SK-N-SH (cell line): ENCODE measurements around the gene PLXNA4. TPM values are rescaled to one million over a fixed set of nuclear protein-coding genes. Genes with fewer than 3 reads are reported as not detected.

Experiments
- CTCF ChIA-PET: fragments of 300-600, 350-600 bp; formaldehyde crosslinking; extraction: SDS; loops from one replicate; lab custom pipeline; 2021; lab: Yijun Ruan, JAX
- POLR2A ChIA-PET: fragments of 350-600 bp; sonication (Branson Sonifier 250); formaldehyde crosslinking; extraction: SDS; loops from one replicate; lab custom pipeline; 2020; ENCODE audit warnings: antibody characterized with exemption, inconsistent platforms; lab: Yijun Ruan, JAX
- DNase-seq: peaks from one replicate; pipeline ENCODE4 v3.0.0; 2012
- H2AFZ ChIP-seq: fragments of 200-600 bp; sonication (generic); 2 replicates; pipeline ENCODE4 v1.8.1; 2016; ENCODE audit warnings: antibody characterized with exemption, mild to moderate bottlenecking, low read depth
- H3F3A ChIP-seq: fragments of 200-600 bp; sonication (generic); replicated peaks from 2 replicates; pipeline ENCODE3; 2016; ENCODE audit warnings: antibody characterized with exemption, mild to moderate bottlenecking; ENCODE audit not compliant: insufficient read depth
- H3K27ac ChIP-seq, 2 experiments: fragments of 200-500 bp in 1 of 2; fragments of 200-600 bp in 1 of 2; sonication (Bioruptor generic) in 1 of 2; sonication (generic), shearing (Covaris generic) in 1 of 2; 2 replicates each; pipeline versions ENCODE4 v1.5.1 to v1.6.1; 2014 to 2016; ENCODE audit warnings: low read depth in 2 of 2, inconsistent platforms in 1 of 2, low read length in 1 of 2, mild to moderate bottlenecking in 1 of 2, mixed read lengths in 1 of 2
- H3K27me3 ChIP-seq: fragments of 200-600 bp; sonication (generic), shearing (Covaris generic); 2 replicates; pipeline ENCODE4 v1.6.1; 2016; ENCODE audit warnings: mixed run types; ENCODE audit not compliant: insufficient read depth
- H3K36me3 ChIP-seq, 2 experiments: fragments of 200-500 bp in 1 of 2; fragments of 200-600 bp in 1 of 2; sonication (Bioruptor generic) in 1 of 2; sonication (generic) in 1 of 2; replicated peaks in 1 of 2; 2 replicates each; pipeline versions ENCODE3 to v1.5.1; 2014 to 2016; ENCODE audit warnings: low read length in 1 of 2, mild to moderate bottlenecking in 1 of 2; ENCODE audit not compliant: insufficient read depth in 2 of 2, control insufficient read depth in 1 of 2
- H3K4me1 ChIP-seq, 2 experiments: fragments of 200-500 bp in 1 of 2; fragments of 200-600 bp in 1 of 2; sonication (Bioruptor generic) in 1 of 2; sonication (generic), shearing (Covaris generic) in 1 of 2; 2 replicates each; pipeline versions ENCODE4 v1.5.1 to v1.6.1; 2014 to 2016; ENCODE audit warnings: low read depth in 1 of 2, low read length in 1 of 2, mixed run types in 1 of 2; ENCODE audit not compliant: insufficient read depth in 2 of 2, control insufficient read depth in 1 of 2
- H3K4me2 ChIP-seq: fragments of 200-600 bp; sonication (generic), shearing (Covaris generic); 2 replicates; pipeline ENCODE4 v1.6.1; 2017; ENCODE audit warnings: mixed run types
- H3K4me3 ChIP-seq, 2 experiments: fragments of 200-500 bp in 1 of 2; fragments of 200-600 bp in 1 of 2; sonication (Bioruptor generic) in 1 of 2; sonication (generic), shearing (Covaris generic) in 1 of 2; 2 replicates each; pipeline versions ENCODE4 v1.5.1 to v1.8.1; 2014 to 2016; ENCODE audit warnings: low read depth in 2 of 2, inconsistent platforms in 1 of 2, low read length in 1 of 2, mild to moderate bottlenecking in 1 of 2, mixed read lengths in 1 of 2, moderate library complexity in 1 of 2
- H3K79me2 ChIP-seq: fragments of 200-600 bp; sonication (generic); 2 replicates; pipeline ENCODE4 v1.8.1; 2017; ENCODE audit warnings: mild to moderate bottlenecking; ENCODE audit not compliant: insufficient read depth
- H3K9ac ChIP-seq: fragments of 200-600 bp; sonication (generic); 2 replicates; pipeline ENCODE4 v1.6.1; 2017; ENCODE audit warnings: mixed run types
- H3K9me2 ChIP-seq: fragments of 200-600 bp; sonication (generic); 2 replicates; pipeline ENCODE4 v1.6.1; 2017; ENCODE audit warnings: mixed run types
- H3K9me3 ChIP-seq: fragments of 200-600 bp; sonication (generic); 2 replicates; pipeline ENCODE4 v1.6.1; 2017; ENCODE audit warnings: mixed run types, mild to moderate bottlenecking, moderate library complexity
- H4K20me1 ChIP-seq: fragments of 200-600 bp; sonication (generic); 2 replicates; pipeline ENCODE4 v1.6.1; 2017; ENCODE audit warnings: mild to moderate bottlenecking, mixed run types; ENCODE audit not compliant: insufficient read depth
- EP300 ChIP-seq, 2 experiments: IDR thresholded peaks; 2 replicates each; pipeline versions ENCODE4 v1.4.0 to v1.6.1; 2012; ENCODE audit warnings: borderline replicate concordance in 1 of 2, low read depth in 1 of 2, low read length in 1 of 2
- JUND ChIP-seq: IDR thresholded peaks from 2 replicates; pipeline ENCODE4 v1.4.0; 2012
- MXI1 ChIP-seq: IDR thresholded peaks from 2 replicates; pipeline ENCODE4 v1.6.1; 2012; ENCODE audit warnings: mild to moderate bottlenecking, low read depth, low read length, improper control_type of control experiment
- NRF1 ChIP-seq: IDR thresholded peaks from 2 replicates; pipeline ENCODE4 v1.6.1; 2012; ENCODE audit warnings: low read depth, mild to moderate bottlenecking, low read length
- POLR2AphosphoS5 ChIP-seq: IDR thresholded peaks from 2 replicates; pipeline ENCODE4 v1.6.1; 2012; ENCODE audit warnings: low read depth, low read length
- RAD21 ChIP-seq: IDR thresholded peaks from 2 replicates; pipeline ENCODE4 v1.6.1; 2012; ENCODE audit warnings: mild to moderate bottlenecking, low read length
- RXRA ChIP-seq: IDR thresholded peaks from 2 replicates; pipeline ENCODE4 v1.4.0; 2012; ENCODE audit warnings: low read depth, mild to moderate bottlenecking, borderline replicate concordance
- SMC3 ChIP-seq: IDR thresholded peaks from 2 replicates; pipeline ENCODE4 v1.6.1; 2012; ENCODE audit warnings: low read depth, low read length, improper control_type of control experiment
- TCF12 ChIP-seq: IDR thresholded peaks from 2 replicates; pipeline ENCODE4 v1.4.0; 2012
- YY1 ChIP-seq: IDR thresholded peaks from 2 replicates; pipeline ENCODE4 v1.4.0; 2012; ENCODE audit warnings: low read depth, mild to moderate bottlenecking
- WGBS: methylation state at CpG from one replicate; pipeline ENCODE4 v1.1.6; 2017; ENCODE audit warnings: low lambda C conversion rate; 5-methylcytosine and 5-hydroxymethylcytosine counted together
- polyA plus RNA-seq, 3 experiments: library from polyadenylated mRNA; depleted of rRNA; stranded (reverse); fragments of >200 nt; gene quantifications; 2 replicates each; pipeline ENCODE4 v1.2.3, GENCODE V29; 2012
- TF ChIP-seq, protein P1 (sequence below): IDR thresholded peaks from 2 replicates; pipeline ENCODE4 v1.4.0; 2012; ENCODE audit warnings: low read depth, borderline replicate concordance
- TF ChIP-seq, protein P2 (sequence below): IDR thresholded peaks from 2 replicates; pipeline ENCODE4 v1.6.1; 2012; ENCODE audit warnings: mild to moderate bottlenecking, low read depth, low read length, moderate library complexity
- TF ChIP-seq, protein P3 (sequence below): fragments of 150-350 bp; IDR thresholded peaks from 2 replicates; pipeline ENCODE4 v1.6.1; 2016; ENCODE audit warnings: mild to moderate bottlenecking, low read depth, low read length
- TF ChIP-seq, protein P4 (sequence below): IDR thresholded peaks from 2 replicates; pipeline ENCODE4; 2012
- TF ChIP-seq, protein P5 (sequence below): IDR thresholded peaks from 2 replicates; pipeline ENCODE4 v1.4.0; 2012; ENCODE audit warnings: low read depth

The PLXNA4 gene
- polyA plus RNA-seq, 1 of the 3 experiments (the other 2 are of a cell fraction) = 2.4 TPM

DNA sequence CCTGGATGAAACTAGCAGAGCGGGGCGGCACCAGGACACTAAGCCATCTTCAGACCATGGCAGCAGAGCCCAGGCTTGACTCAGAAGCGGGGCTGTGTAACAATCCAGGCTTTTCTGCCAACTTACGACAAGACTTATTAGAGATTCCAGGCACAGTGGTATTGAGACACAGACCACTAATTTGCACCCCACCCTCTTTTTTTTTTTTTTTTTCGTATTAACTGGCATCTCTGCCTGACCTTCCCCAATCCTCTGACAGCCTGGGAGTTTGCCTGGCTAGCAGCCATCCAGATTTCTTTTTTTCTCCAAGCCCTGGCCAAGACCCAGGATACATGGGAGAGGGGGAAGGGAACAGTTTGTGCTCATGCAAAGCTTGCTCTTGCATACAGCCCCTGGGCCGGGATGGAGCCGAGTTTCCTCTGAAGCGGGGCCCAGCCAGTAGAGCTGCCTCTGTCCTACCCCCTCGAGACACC, 182.4 kb downstream of the PLXNA4 start (continued):
- TF ChIP-seq, protein P1, sequence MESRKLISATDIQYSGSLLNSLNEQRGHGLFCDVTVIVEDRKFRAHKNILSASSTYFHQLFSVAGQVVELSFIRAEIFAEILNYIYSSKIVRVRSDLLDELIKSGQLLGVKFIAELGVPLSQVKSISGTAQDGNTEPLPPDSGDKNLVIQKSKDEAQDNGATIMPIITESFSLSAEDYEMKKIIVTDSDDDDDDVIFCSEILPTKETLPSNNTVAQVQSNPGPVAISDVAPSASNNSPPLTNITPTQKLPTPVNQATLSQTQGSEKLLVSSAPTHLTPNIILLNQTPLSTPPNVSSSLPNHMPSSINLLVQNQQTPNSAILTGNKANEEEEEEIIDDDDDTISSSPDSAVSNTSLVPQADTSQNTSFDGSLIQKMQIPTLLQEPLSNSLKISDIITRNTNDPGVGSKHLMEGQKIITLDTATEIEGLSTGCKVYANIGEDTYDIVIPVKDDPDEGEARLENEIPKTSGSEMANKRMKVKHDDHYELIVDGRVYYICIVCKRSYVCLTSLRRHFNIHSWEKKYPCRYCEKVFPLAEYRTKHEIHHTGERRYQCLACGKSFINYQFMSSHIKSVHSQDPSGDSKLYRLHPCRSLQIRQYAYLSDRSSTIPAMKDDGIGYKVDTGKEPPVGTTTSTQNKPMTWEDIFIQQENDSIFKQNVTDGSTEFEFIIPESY = no peak
- TF ChIP-seq, protein P2, sequence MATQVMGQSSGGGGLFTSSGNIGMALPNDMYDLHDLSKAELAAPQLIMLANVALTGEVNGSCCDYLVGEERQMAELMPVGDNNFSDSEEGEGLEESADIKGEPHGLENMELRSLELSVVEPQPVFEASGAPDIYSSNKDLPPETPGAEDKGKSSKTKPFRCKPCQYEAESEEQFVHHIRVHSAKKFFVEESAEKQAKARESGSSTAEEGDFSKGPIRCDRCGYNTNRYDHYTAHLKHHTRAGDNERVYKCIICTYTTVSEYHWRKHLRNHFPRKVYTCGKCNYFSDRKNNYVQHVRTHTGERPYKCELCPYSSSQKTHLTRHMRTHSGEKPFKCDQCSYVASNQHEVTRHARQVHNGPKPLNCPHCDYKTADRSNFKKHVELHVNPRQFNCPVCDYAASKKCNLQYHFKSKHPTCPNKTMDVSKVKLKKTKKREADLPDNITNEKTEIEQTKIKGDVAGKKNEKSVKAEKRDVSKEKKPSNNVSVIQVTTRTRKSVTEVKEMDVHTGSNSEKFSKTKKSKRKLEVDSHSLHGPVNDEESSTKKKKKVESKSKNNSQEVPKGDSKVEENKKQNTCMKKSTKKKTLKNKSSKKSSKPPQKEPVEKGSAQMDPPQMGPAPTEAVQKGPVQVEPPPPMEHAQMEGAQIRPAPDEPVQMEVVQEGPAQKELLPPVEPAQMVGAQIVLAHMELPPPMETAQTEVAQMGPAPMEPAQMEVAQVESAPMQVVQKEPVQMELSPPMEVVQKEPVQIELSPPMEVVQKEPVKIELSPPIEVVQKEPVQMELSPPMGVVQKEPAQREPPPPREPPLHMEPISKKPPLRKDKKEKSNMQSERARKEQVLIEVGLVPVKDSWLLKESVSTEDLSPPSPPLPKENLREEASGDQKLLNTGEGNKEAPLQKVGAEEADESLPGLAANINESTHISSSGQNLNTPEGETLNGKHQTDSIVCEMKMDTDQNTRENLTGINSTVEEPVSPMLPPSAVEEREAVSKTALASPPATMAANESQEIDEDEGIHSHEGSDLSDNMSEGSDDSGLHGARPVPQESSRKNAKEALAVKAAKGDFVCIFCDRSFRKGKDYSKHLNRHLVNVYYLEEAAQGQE = no peak
- TF ChIP-seq, all 33 proteins: peak for 5

DNA sequence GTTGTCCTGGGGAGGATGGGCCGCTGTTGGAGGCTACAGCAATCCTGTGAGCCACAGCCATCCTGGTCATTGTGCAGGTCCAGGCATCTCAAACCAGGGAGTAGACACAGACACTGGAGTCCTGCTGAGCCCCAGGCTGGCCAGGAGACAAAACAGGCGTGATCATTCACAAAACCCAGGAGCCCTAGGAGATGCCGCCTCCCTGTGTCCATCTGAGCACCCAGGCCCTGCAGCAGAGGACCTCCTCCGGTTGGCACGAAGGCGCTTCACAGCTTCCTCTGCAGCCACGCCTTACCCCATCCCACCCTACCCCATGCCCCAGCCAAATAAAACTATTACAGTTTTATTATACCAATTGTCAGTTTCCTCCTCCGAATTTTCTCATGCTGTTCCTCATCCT, 183.6 kb downstream of the PLXNA4 start:
- no peaks in the 10 kb centered on the region for H3K9me3 ChIP-seq
- H3K4me2 ChIP-seq = no peak overlapping the region
- H4K20me1 ChIP-seq = no peaks in the 10 kb centered on the region
- H3F3A ChIP-seq = no peaks in the 10 kb centered on the region
- H3K79me2 ChIP-seq = no peaks in the 10 kb centered on the region
- WGBS = 81% methylated on average over 8 of the region's 8 CpGs
- no peak overlapping the region for H3K4me3 ChIP-seq
- no peaks in the 10 kb centered on the region for H3K36me3 ChIP-seq
- no peaks in the 10 kb centered on the region for H3K9me2 ChIP-seq
- TF ChIP-seq YY1 = no peak
- peak; percentile 48 for TF ChIP-seq RAD21
- no peak for DNase-seq
- H2AFZ ChIP-seq = no peak overlapping the region
- H3K27ac ChIP-seq = no peak overlapping the region; a peak in 1 of 4 replicates
- peaks cover 0 to 42% of the 10 kb centered on the region in 2 experiments; a peak in 2 of 4 replicates for H3K4me1 ChIP-seq
- H3K9ac ChIP-seq = no peak overlapping the region
- ChIA-PET CTCF (interaction anchor here (0.7 to 8.8 kb wide), 8 partner anchors 10 to 1045 kb away, joined by 3 to 121 read pairs (median 6); partner anchors contain the start of gene PLXNA4), POLR2A (no interaction called here)
- no peaks in the 10 kb centered on the region for H3K27me3 ChIP-seq

DNA sequence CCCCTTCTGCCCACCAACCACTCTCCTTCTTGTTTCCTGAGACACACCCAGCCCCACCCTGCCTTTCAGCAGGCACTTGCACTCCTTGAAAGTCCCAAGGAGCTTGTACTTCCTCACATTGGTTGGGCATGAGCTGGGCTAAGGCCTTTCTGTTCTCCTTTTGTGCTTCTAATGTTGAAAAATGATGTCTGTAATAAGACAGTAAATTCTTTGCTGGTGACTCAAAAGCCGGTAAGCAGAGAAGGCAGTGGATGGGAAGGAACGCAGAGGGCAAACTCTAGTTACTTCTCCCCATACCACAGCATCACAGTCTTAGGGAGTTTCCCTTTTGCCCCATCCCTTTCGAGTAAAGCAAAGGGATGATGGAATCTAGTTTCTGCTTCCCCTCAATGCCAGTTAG, 185.6 kb downstream of the PLXNA4 start:
- Histone ChIP-seq H3K4me3 (no peak overlapping the region), H2AFZ (no peak overlapping the region), H3K9ac (no peak overlapping the region), H3K27ac (peak overlapping the region in 1 of 2 experiments; percentile 67; a peak in 2 of 4 replicates), H4K20me1 (no peaks in the 10 kb centered on the region), H3K79me2 (no peaks in the 10 kb centered on the region), H3K9me3 (no peaks in the 10 kb centered on the region), H3K9me2 (no peaks in the 10 kb centered on the region), H3K4me2 (peak overlapping the region; percentile 32; the same call in 1 of the 2 replicates), H3K36me3 (no peaks in the 10 kb centered on the region), H3K27me3 (no peaks in the 10 kb centered on the region), H3K4me1 (peaks cover 0 to 59% of the 10 kb centered on the region in 2 experiments; a peak in 2 of 4 replicates), H3F3A (no peaks in the 10 kb centered on the region)
- CTCF ChIA-PET = interaction anchor here (2.8 to 8.8 kb wide), 2 partner anchors 72 to 189 kb away, joined by 9 to 121 read pairs; partner anchors contain the start of gene PLXNA4
- POLR2A ChIA-PET = no interaction called here
- 14% methylated on average over 3 of the region's 3 CpGs for WGBS
- DNase-seq = no peak
- TF ChIP-seq JUND (peak; percentile 80), TCF12 (peak; percentile 62), EP300 (IDR thresholded peaks at IDR 0.05; ENCODE audit: borderline replicate concordance in 1 of 2, low read depth in 1 of 2, low read length in 1 of 2) (peak in 1 of 2 experiments; percentile 37; a peak in 1 of 4 replicates), RXRA (no peak), NRF1 (no peak), MXI1 (no peak), SMC3 (no peak), POLR2AphosphoS5 (no peak)
- TF ChIP-seq, protein P3, sequence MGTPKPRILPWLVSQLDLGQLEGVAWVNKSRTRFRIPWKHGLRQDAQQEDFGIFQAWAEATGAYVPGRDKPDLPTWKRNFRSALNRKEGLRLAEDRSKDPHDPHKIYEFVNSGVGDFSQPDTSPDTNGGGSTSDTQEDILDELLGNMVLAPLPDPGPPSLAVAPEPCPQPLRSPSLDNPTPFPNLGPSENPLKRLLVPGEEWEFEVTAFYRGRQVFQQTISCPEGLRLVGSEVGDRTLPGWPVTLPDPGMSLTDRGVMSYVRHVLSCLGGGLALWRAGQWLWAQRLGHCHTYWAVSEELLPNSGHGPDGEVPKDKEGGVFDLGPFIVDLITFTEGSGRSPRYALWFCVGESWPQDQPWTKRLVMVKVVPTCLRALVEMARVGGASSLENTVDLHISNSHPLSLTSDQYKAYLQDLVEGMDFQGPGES = no peak
- TF ChIP-seq, protein P4, sequence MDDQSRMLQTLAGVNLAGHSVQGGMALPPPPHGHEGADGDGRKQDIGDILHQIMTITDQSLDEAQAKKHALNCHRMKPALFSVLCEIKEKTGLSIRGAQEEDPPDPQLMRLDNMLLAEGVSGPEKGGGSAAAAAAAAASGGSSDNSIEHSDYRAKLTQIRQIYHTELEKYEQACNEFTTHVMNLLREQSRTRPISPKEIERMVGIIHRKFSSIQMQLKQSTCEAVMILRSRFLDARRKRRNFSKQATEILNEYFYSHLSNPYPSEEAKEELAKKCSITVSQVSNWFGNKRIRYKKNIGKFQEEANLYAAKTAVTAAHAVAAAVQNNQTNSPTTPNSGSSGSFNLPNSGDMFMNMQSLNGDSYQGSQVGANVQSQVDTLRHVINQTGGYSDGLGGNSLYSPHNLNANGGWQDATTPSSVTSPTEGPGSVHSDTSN = peak; percentile 70; the same call in 1 of the 2 replicates
- TF ChIP-seq, protein P5, sequence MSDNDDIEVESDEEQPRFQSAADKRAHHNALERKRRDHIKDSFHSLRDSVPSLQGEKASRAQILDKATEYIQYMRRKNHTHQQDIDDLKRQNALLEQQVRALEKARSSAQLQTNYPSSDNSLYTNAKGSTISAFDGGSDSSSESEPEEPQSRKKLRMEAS = 0 out of 2 replicates have a peak, but pooled peaks have one; percentile 30
